ENCODE measurements around the gene ZNF723. TPM values are rescaled to one million over a fixed set of nuclear protein-coding genes. Genes with fewer than 3 reads are reported as not detected.

ZNF723 gene
- total RNA-seq, 1 experiment from 2014 or later = not detected

- no peaks in the 10 kb centered on the region for H4K20me1 ChIP-seq (ENCODE audit: insufficient read depth)
- TF ChIP-seq EGR1 (IDR thresholded peaks at IDR 0.05; ENCODE audit: low read depth) (no peak), SRF (IDR thresholded peaks at IDR 0.05; ENCODE audit: low read depth) (no peak), EZH2 (IDR thresholded peaks at IDR 0.05) (no peak), JUND (IDR thresholded peaks at IDR 0.05) (no peak), FOSL1 (IDR thresholded peaks at IDR 0.05; ENCODE audit: low read depth) (no peak), ZFX (IDR thresholded peaks at IDR 0.05) (no peak), CBX3 (IDR thresholded peaks at IDR 0.05; ENCODE audit: low read depth) (no peak), MAX (IDR thresholded peaks at IDR 0.05) (no peak), ZBTB33 (IDR thresholded peaks at IDR 0.05; ENCODE audit: extremely low read depth, insufficient replicate concordance, low read length) (no peak), ELF1 (IDR thresholded peaks at IDR 0.05; ENCODE audit: borderline replicate concordance, low read depth) (no peak), YY1 (IDR thresholded peaks at IDR 0.05; ENCODE audit: extremely low read depth, insufficient replicate concordance, low read depth, low read length) (no peak), ATF3 (IDR thresholded peaks at IDR 0.05) (no peak), EZH2phosphoT487 (IDR thresholded peaks at IDR 0.05; ENCODE audit: borderline replicate concordance) (no peak), TCF7L2 (IDR thresholded peaks at IDR 0.05; ENCODE audit: borderline replicate concordance, extremely low read depth, insufficient read depth, insufficient read length) (no peak), POLR2AphosphoS5 (IDR thresholded peaks at IDR 0.05; ENCODE audit: low read depth, low read length) (no peak), RAD21 (IDR thresholded peaks at IDR 0.05; ENCODE audit: low read depth) (no peak)
- intact Hi-C loops (cut with micrococcal nuclease) = no loop called here
- no peak for DNase-seq (ENCODE audit: low read depth, low spot score)
- H3K36me3 ChIP-seq (ENCODE audit: control insufficient read depth in 1 of 2, insufficient read depth in 2 of 2, low read length in 2 of 2) = no peaks in the 10 kb centered on the region
- BruUV-seq (replicated peaks) = no TSS peak
- no peak for ATAC-seq
- no peak overlapping the region for H3K9ac ChIP-seq (ENCODE audit: low read length)
- H3K4me3 ChIP-seq (replicated peaks in 1 of 2; ENCODE audit: low read depth in 1 of 2, low read length in 2 of 2) = no peak overlapping the region
- H3K27me3 ChIP-seq (ENCODE audit: insufficient read depth, low read length) = no peaks in the 10 kb centered on the region
- ChIA-PET RAD21 (ENCODE audit: low non-redundant PET in 1 of 2, low total read pairs in 2 of 2, uncharacterized antibody in 2 of 2, unreplicated experiment in 2 of 2) (no interaction called here), POLR2A (no interaction called here), CTCF (no interaction called here)
- H3K79me2 ChIP-seq (ENCODE audit: insufficient read depth, low read length) = no peaks in the 10 kb centered on the region
- no peak overlapping the region for H2AFZ ChIP-seq (ENCODE audit: low read depth, low read length, poor library complexity, severe bottlenecking)
- no peak overlapping the region for H3K4me2 ChIP-seq (ENCODE audit: low read length)
- H3K9me2 ChIP-seq (ENCODE audit: insufficient read depth) = no peaks in the 10 kb centered on the region
- no peaks in the 10 kb centered on the region for H3K4me1 ChIP-seq (ENCODE audit: control insufficient read depth in 1 of 2, insufficient read depth in 2 of 2, low read length in 2 of 2)
- peaks cover 16 to 25% of the 10 kb centered on the region in 2 experiments; a peak in 3 of 4 replicates for H3K9me3 ChIP-seq (ENCODE audit: control insufficient read depth in 1 of 2, insufficient read depth in 1 of 2, low read depth in 1 of 2, low read length in 2 of 2)
- H3K27ac ChIP-seq (ENCODE audit: low read depth, low read length) = no peak overlapping the region
Observed at GRCh38 chr19:22901431-22902130, 69.5 kb downstream of the ZNF723 start.

Other genes starting within 250 kb of the ZNF723 start
- gene ZNF492, start 198.0 kb upstream of the ZNF723 start, total RNA-seq (2021; ENCODE audit: unreplicated experiment) = not detected
- not detected for gene ZNF99, start 48.1 kb upstream of the ZNF723 start, total RNA-seq (2021; ENCODE audit: unreplicated experiment)
- not detected for gene ZNF728, start 170.9 kb downstream of the ZNF723 start, total RNA-seq (2021; ENCODE audit: unreplicated experiment)

All from HCT116 (cell line).